Measurements from ENCODE around the gene UPF3A.

GRCh38 chr13:114266241-114266640 is 15.2 kb upstream of the UPF3A start:
- no peak for TF ChIP-seq CTCF (IDR thresholded peaks at IDR 0.05 in 2 of 3, conservative IDR thresholded peaks at IDR 0.05 in 1 of 3; ENCODE audit: control insufficient read depth in 2 of 3, extremely low read depth in 1 of 3, insufficient read depth in 1 of 3, low read depth in 3 of 3, low read length in 3 of 3)
- TF ChIP-seq RFX5 (IDR thresholded peaks at IDR 0.05; ENCODE audit: low read depth, low read length) = no peak
- TF ChIP-seq NR2C2 (IDR thresholded peaks at IDR 0.05; ENCODE audit: borderline replicate concordance, control insufficient read depth, insufficient read length, low read depth) = no peak
- no peak for TF ChIP-seq ASH2L (IDR thresholded peaks at IDR 0.05; ENCODE audit: borderline replicate concordance, low read depth)
- no peak for TF ChIP-seq TCF12 (IDR thresholded peaks at IDR 0.05; ENCODE audit: low read depth, low read length)
- no peak for TF ChIP-seq ATF7 (IDR thresholded peaks at IDR 0.05; ENCODE audit: low read depth)

All from GM12878 (cell line).